HL-60/S4 (cell line): Measurements from ENCODE around the gene NCAM2.

Source experiments
- in situ Hi-C: fragments of 300-500 bp; cut with MboI; formaldehyde crosslinking; loops from 2 replicates; pipeline ENCODE4 v1.14.3; 2022; ENCODE audit warnings: low sequenced_read_pairs

NCAM2 gene

DNA sequence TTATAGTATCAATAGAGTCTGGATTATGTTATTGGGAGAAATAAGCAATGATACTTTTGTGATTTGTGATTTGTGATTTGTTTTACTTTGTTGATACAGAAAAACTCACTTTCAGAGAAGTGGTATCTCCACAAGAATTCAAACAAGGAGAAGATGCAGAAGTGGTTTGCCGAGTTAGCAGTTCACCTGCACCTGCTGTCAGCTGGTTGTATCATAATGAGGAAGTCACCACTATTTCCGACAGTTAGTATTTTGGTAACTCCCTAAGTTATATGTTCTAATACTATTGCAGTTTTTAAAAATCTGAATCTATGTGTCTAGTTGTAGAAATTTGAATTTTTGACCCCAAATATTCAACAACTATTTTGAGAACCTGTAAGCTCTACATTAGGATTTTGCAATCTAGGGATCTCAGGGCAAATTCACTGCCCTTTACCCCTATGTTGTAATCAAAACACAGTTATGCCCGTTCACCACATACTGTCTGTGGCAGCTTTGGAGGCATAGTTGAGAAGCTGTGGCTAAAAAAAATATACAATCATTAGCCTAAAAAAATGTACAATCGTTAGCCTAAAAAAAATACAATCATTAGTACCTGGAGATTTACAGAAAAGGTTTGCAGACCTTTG, 288.1 kb downstream of the NCAM2 start:
- in situ Hi-C loops = no loop called here

GRCh38 chr21:21290751-21291150, 292.5 kb downstream of the NCAM2 start:
- in situ Hi-C loops = no loop called here

DNA sequence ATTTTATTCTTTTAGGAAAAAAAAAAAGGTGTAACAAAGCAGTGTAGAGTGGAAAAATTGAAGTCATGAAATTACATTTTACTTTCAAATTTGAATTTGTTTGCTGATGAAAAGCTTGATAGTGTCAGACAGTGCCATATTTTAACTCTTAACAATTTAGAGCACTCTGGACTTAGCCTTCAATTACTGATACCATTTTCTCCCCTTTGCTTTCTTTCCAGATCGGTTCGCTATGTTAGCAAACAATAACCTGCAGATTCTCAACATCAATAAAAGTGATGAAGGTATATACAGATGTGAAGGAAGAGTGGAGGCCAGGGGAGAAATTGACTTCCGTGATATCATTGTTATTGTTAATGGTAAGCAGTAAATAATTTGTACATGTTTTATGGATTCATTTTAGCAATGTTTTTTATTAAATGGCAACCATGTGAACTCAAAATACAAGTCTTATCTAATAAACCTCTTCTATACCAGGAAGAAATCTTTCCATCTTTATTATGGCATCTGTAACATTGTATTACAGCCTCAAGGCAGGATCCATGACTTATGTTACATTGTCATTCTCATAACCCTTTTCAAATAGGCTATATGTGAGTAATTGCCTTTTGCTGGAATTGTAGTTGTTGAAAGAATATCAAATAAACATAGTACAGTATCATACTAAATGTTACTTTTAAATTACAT, 293.8 kb downstream of the NCAM2 start:
- in situ Hi-C loops = no loop called here

- in situ Hi-C loops = no loop called here
Measured at GRCh38 chr21:21295303-21295702, 297.1 kb downstream of the NCAM2 start.

GRCh38 chr21:21297211-21297610, 299.0 kb downstream of the NCAM2 start:
- in situ Hi-C loops = no loop called here

DNA sequence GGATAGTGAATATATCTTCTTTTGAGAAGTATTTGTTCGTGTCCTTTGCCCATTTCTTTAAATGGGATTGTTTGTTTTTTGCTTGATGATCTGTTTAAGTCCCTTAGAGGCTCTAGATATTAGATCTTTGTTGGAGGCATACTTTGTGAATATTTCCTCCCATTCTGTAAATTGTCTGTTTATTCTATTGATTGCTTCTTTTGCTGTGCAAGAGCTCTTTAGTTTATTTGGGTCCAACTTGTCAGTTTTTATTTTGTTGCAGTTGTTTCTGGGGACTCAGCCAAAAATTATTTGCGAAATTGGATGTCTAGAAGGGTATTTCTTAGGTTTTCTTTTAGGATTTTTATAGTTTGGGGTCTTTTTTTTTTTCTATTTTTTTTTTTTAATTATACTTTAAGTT, 302.8 kb downstream of the NCAM2 start:
- in situ Hi-C loops = no loop called here

DNA sequence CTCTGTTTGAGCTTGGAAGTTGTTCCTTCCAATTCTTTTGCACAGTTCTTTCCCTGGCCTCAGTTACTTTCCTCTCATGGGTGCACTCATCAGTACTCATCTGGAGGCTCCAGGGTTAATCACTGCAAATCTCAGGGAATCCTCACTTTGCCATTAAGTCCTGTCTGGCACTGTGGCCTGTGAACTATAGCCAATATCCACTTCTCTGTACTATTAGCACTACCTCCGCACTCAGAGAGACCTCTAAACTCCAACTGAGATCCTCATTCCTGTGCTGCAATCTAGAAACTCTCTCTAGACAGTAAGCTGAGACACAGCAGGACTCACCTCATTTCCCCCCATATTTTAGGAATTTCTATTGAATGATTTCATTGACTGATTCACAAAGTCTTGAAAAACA, 311.3 kb downstream of the NCAM2 start:
- in situ Hi-C loops = no loop called here

DNA sequence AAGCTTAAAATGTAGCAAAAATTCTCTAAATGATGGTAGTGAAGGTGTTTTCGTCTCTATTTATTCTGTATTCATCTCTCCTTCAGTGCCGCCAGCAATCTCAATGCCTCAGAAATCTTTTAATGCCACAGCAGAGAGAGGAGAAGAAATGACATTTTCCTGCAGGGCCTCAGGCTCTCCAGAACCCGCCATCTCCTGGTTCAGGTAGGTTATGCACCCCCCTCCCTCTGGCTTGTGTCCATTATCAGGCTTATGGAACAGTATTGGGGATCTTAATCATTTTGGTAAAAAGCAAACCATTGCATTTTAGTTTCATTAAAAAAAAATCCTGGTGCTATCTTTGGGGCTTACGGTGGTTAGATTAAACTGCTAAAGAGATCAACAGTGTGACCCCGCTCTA, 326.1 kb downstream of the NCAM2 start:
- in situ Hi-C loops = no loop called here

DNA sequence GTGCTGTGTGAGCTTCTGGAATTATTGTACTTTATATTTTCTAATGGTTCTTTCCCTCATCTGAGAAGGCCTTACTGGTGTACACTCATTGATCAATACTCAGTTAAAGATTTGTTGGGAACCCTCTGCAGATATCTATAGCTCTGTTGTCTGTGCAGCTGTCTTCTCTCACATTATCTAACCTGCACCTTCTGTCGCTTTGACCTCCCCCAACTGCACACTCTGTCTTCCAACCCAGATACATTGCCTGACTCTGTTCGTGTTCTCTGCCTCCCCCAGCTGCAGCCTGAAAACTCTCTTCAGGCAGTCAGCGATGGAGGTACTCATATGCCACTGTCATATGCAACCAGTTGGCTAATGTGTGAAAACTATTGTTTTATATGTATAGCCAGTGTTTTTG, 334.3 kb downstream of the NCAM2 start:
- in situ Hi-C loops = no loop called here

- in situ Hi-C loops = no loop called here
Measured at GRCh38 chr21:21341041-21341440, 342.8 kb downstream of the NCAM2 start.

DNA sequence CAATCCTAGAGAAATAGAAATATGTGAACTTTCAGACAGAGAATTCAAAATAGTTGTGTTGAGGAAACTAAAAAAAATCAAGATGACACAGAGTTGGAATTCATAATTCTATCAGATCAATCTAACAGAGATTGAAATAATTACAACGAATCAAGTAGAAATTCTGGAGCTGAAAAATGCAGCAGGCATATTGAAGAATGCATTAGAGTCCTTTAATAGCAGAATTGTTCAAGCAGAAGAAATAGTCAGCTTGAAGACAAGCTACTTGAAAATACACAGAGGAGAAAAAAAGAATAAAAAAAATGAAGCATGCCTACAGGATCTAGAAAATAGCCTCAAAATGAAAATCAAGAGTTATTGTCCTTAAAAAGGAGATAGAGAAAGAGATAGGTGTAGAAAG, 347.1 kb downstream of the NCAM2 start:
- in situ Hi-C loops = no loop called here

DNA sequence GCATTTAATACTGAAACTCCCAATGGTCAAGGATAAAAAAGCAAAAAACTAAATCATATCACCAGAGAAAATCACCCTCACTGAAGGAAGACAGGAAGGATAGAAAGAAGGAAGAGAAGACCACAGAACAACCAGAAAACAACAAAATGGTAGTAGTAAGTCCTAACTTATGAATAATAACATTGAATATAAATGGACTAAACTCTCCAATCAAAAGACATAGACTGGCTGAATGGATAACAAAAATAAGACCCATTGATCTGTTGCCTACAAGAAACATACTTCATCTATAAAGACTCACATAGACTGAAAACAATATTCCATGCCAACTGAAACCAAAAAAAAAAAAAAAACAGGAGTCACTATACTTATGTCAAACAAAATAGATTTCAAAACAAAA, 347.7 kb downstream of the NCAM2 start:
- in situ Hi-C loops = no loop called here

DNA sequence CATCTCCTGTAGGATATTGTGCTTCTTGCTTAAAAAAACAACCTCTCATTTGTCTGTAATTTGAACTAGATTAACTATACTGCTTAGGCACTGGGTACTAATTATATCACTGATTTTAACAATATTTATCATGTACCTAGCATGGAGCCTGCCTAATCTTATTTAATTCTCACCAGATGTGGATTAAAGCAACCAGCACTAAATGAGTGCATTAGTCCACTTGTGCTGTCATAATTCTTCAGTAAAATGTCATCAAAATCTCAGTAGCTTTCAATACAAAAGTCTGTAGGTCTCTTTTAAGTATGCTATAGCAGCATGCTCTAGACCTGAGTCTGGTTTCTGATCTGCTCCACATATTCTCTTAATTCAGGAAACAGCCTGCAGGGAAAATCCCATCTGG, 368.1 kb downstream of the NCAM2 start:
- in situ Hi-C loops = no loop called here

DNA sequence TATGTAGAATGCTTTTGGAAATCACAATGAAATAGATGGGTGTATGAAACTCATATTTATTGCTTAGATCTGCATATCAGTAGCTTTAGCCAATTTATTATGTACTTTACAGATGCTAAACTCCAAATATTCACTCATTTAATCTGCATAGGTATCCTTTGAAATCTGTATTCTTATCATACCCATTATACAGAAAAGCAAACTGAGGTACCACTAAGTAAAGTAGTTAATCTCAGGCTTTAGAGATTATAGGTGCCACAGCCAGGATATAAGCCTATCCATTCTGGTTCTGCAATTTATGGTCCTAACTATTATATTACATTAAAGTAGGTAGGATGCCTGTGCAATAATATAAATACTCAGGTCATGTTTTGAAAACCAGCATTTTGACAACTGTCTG, 369.4 kb downstream of the NCAM2 start:
- in situ Hi-C loops = no loop called here

DNA sequence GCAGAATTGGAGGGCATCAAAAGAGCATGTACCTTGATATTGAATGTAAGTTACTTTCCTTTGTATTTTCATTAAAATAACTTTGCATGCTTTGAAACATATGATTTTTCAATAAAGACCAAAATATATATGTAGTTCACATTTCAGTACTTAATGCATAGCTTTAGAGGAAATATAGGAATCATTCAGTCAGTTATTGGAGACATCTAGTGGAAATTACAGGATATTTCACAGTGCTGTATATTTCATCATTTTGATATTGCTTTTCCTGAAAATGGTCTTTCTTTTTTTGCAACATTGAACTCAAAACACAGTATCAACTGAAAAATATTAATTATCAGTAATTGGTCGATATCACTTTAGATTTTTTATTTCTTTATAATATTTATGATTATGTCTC, 375.8 kb downstream of the NCAM2 start:
- in situ Hi-C loops = no loop called here

DNA sequence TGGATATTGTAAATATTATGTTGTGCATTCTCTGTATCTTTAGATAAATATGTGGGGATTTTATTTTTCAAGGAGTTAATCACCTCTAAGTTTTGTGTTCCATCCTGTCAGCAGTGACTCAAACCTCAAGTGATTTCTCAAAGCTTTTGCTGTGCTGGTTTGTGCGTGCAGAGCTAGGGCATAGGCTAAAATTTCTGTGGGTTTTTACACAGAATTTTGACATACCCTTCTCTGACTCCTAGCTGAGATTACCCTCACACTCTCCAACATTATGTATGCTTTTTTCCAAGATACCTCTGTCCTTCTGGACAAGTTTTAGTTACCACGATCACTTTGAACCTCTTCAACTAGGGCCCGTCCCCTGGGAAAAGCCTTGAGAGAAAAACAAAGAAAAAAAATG, 384.9 kb downstream of the NCAM2 start:
- in situ Hi-C loops = no loop called here

- in situ Hi-C loops = no loop called here
Measured at GRCh38 chr21:21384977-21385376, 386.8 kb downstream of the NCAM2 start.

DNA sequence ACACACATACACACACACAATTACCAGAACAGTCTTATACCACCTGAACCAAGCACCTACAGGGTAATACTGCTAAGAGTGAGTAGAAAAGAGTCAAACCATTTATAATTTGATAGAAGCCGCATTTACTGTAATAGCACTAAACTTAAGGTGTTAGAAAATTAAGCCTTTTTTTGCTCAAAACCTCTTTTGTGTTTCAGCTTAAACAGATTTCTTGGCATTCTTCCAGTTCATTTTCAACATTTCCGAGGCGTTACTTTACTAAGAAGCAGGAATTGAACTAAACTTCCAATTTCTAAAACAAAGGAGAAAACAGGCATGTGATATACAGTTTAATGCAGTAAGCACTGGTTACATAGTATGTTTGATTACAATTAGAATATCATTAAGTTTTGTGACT, 387.2 kb downstream of the NCAM2 start:
- in situ Hi-C loops = no loop called here

- in situ Hi-C loops = no loop called here
Measured at GRCh38 chr21:21387916-21388315, 389.7 kb downstream of the NCAM2 start.

GRCh38 chr21:21394064-21394463, 395.9 kb downstream of the NCAM2 start:
- in situ Hi-C loops = no loop called here

DNA sequence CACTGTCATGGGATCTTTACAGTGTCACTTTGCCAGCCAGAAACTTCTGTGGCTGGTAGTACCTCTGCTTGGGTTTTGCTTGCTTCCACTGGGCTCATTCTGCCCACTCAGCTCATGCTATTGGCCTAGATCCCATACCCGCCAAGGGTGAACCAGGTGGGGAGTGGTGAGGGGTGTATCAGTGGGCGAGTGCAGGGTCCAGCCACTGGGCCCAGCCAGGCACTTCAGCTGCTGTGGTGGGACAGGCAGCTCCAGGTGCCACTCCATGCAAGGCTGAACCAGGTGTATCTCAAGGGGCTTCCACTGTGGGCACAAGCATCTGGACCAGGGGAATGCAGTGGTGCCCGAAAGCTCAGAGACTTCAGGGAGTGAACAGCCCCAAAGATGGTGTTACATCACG, 398.2 kb downstream of the NCAM2 start:
- in situ Hi-C loops = no loop called here

DNA sequence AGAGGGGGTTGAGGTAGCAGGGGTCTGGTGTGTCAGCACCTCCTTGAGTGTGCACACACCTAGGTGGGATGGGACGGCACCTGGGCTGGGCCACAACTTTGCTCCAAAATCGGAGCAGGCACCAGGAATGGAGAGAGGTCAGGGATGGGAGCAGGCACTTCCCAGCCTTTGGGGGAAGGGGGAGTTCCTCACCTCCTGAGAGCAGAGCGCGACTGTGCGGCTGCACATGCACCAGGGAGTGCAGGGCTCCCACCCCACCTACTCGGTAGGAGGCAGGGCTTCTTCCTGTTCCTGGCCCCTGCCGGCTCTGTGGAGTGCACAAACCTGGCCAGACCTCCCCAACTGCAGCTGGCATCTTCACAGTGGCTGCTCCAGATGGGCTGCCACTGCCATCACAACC, 399.3 kb downstream of the NCAM2 start:
- in situ Hi-C loops = no loop called here

GRCh38 chr21:21401444-21401843, 403.2 kb downstream of the NCAM2 start:
- in situ Hi-C loops = no loop called here
